HepG2 (cell line): ENCODE data around the gene MUTYH. TPM values are rescaled to one million over a fixed set of nuclear protein-coding genes. Genes with fewer than 3 reads are reported as not detected.
A peak's percentile ranks its signal among the peaks of the same experiment; 100 is the strongest.

Source experiments
- AKAP8 ChIP-seq: sonication (generic); formaldehyde crosslinking; IDR thresholded peaks from 2 replicates; pipeline ENCODE4 v1.5.1; 2020; ENCODE audit warnings: mild to moderate bottlenecking, missing genetic modification reagents
- FOXC1 ChIP-seq: sonication (generic); formaldehyde crosslinking; IDR thresholded peaks from 2 replicates; pipeline ENCODE4 v1.8.0; 2022; ENCODE audit warnings: mild to moderate bottlenecking, missing genetic modification reagents, borderline replicate concordance
- HNF4A ChIP-seq: sonication (generic); formaldehyde crosslinking; IDR thresholded peaks from 2 replicates; pipeline ENCODE4 v1.4.0; 2020; ENCODE audit warnings: missing genetic modification reagents
- JUND ChIP-seq: sonication (generic); formaldehyde crosslinking; IDR thresholded peaks from 2 replicates; pipeline ENCODE4 v1.8.0; 2022; ENCODE audit warnings: mild to moderate bottlenecking, missing genetic modification reagents
- RBM22 ChIP-seq: fragments of 200-400 bp; formaldehyde crosslinking; optimal IDR thresholded peaks from 2 replicates; pipeline ENCODE3; 2017; ENCODE audit warnings: mild to moderate bottlenecking, low read length, moderate library complexity
- SALL2 ChIP-seq: sonication (generic); formaldehyde crosslinking; IDR thresholded peaks from 2 replicates; pipeline ENCODE4 v1.8.1; 2023; ENCODE audit warnings: mild to moderate bottlenecking, missing genetic modification reagents, inconsistent platforms
- SKI ChIP-seq: fragments of 450-650 bp; IDR thresholded peaks from one replicate; pipeline ENCODE4 v1.6.1; 2018; ENCODE audit warnings: mild to moderate bottlenecking; ENCODE audit not compliant: partially characterized antibody
- SMC3 ChIP-seq: IDR thresholded peaks from 2 replicates; pipeline ENCODE4 v1.6.1; 2011; ENCODE audit warnings: low read length, improper control_type of control experiment
- TBP ChIP-seq: sonication (generic); formaldehyde crosslinking; IDR thresholded peaks from 2 replicates; pipeline ENCODE4 v1.5.0; 2020; ENCODE audit warnings: missing genetic modification reagents
- TBX2 ChIP-seq: sonication (generic); formaldehyde crosslinking; IDR thresholded peaks from 2 replicates; pipeline ENCODE4 v1.5.0; 2020; ENCODE audit warnings: missing genetic modification reagents, mild to moderate bottlenecking, borderline replicate concordance
- ZBTB14 ChIP-seq: sonication (generic); formaldehyde crosslinking; IDR thresholded peaks from 2 replicates; pipeline ENCODE4 v1.4.0; 2020; ENCODE audit warnings: missing genetic modification reagents
- ZFP90 ChIP-seq: sonication (generic); formaldehyde crosslinking; IDR thresholded peaks from 2 replicates; pipeline ENCODE4 v1.8.0; 2022; ENCODE audit warnings: missing genetic modification reagents, mild to moderate bottlenecking, inconsistent platforms, borderline replicate concordance
- ZNF230 ChIP-seq: sonication (generic); formaldehyde crosslinking; IDR thresholded peaks from 2 replicates; pipeline ENCODE4 v1.4.0; 2020; ENCODE audit warnings: mild to moderate bottlenecking, missing genetic modification reagents
- ZNF761 ChIP-seq: sonication (generic); formaldehyde crosslinking; conservative IDR thresholded peaks from 2 replicates; pipeline ENCODE4 v1.4.0; 2020; ENCODE audit warnings: mild to moderate bottlenecking, missing genetic modification reagents
- ZNF772 ChIP-seq: sonication (generic); formaldehyde crosslinking; IDR thresholded peaks from 2 replicates; pipeline ENCODE4 v1.5.0; 2020; ENCODE audit warnings: mild to moderate bottlenecking, missing genetic modification reagents
- ZNF878 ChIP-seq: sonication (generic); formaldehyde crosslinking; IDR thresholded peaks from 2 replicates; pipeline ENCODE4 v1.8.1; 2023; ENCODE audit warnings: mild to moderate bottlenecking, missing genetic modification reagents, moderate library complexity
- polyA plus RNA-seq, 8 experiments: library from polyadenylated mRNA; depleted of rRNA in 3 of 8; stranded (reverse) in 7 of 8; unstranded in 1 of 8; fragments of >200 nt; fragmentation: Illumina TruSeq in 4 of 8; extraction: Trizol in 4 of 8; gene quantifications; 2 replicates each; pipeline versions ENCODE4 v1.2.1 to v1.2.3, GENCODE V29; 2011 to 2016; ENCODE audit warnings: low read depth in 4 of 8, missing spikeins in 1 of 8, mixed read lengths in 1 of 8; ENCODE audit not compliant: insufficient read depth in 1 of 8
- total RNA-seq, 5 experiments: library from RNA; depleted of rRNA; stranded (reverse); fragments of >200 nt; fragmentation: Illumina TruSeq; extraction: Trizol; gene quantifications; 2 replicates each; pipeline ENCODE4 v1.2.3, GENCODE V29; 2016; ENCODE audit warnings: low read depth in 1 of 5
- TF ChIP-seq, protein P1 (sequence below), 2 experiments: sonication (generic) in 1 of 2; formaldehyde crosslinking in 1 of 2; IDR thresholded peaks; 2 replicates each; pipeline versions ENCODE4 v1.4.0 to v1.6.1; 2016 to 2020; ENCODE audit warnings: borderline replicate concordance in 1 of 2, low read depth in 1 of 2, mild to moderate bottlenecking in 1 of 2, missing genetic modification reagents in 1 of 2
- TF ChIP-seq, protein P2 (sequence below): conservative IDR thresholded peaks from 2 replicates; pipeline ENCODE4 v1.6.1; 2018; ENCODE audit warnings: missing genetic modification reagents
- TF ChIP-seq, protein P3 (sequence below): sonication (generic); formaldehyde crosslinking; IDR thresholded peaks from 2 replicates; pipeline ENCODE4 v1.4.0; 2020; ENCODE audit warnings: mild to moderate bottlenecking, missing genetic modification reagents
- TF ChIP-seq, protein P4 (sequence below): sonication (generic); formaldehyde crosslinking; IDR thresholded peaks from 2 replicates; pipeline ENCODE4 v1.4.0; 2020; ENCODE audit warnings: mild to moderate bottlenecking, missing genetic modification reagents

The MUTYH gene
- total and polyA plus RNA-seq, 2 of the 13 experiments (the other 11 are each of a cell fraction or from before 2014, with no cell fraction given) = 16.3 to 17.1 TPM

GRCh38 chr1:45303520-45304310, 36.5 kb downstream of the MUTYH start (continued):
- TF ChIP-seq, protein P1, sequence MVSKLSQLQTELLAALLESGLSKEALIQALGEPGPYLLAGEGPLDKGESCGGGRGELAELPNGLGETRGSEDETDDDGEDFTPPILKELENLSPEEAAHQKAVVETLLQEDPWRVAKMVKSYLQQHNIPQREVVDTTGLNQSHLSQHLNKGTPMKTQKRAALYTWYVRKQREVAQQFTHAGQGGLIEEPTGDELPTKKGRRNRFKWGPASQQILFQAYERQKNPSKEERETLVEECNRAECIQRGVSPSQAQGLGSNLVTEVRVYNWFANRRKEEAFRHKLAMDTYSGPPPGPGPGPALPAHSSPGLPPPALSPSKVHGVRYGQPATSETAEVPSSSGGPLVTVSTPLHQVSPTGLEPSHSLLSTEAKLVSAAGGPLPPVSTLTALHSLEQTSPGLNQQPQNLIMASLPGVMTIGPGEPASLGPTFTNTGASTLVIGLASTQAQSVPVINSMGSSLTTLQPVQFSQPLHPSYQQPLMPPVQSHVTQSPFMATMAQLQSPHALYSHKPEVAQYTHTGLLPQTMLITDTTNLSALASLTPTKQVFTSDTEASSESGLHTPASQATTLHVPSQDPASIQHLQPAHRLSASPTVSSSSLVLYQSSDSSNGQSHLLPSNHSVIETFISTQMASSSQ (IDR thresholded peaks at IDR 0.05; ENCODE audit: low read depth) = no peak
- TF ChIP-seq, protein P1 (CRISPR knock-in tag; IDR thresholded peaks at IDR 0.05; ENCODE audit: borderline replicate concordance) = peak; percentile 13; the same call in 1 of the 2 replicates
- TF ChIP-seq HNF4A (peak; percentile 52), ZNF772 (CRISPR knock-in tag) (peak; percentile 80; the same call in 1 of the 2 replicates), ZBTB14 (0 out of 2 replicates have a peak, but pooled peaks have one; percentile 17), SKI (peak; percentile 62), SALL2 (no peak; the same call in 1 of the 2 replicates), AKAP8 (CRISPR knock-in tag) (no peak), JUND (CRISPR knock-in tag) (peak; percentile 70; the same call in 1 of the 2 replicates), ZFP90 (CRISPR knock-in tag) (peak; percentile 67), ZNF761 (CRISPR knock-in tag) (peak; percentile 84), SMC3 (peak; percentile 55; the same call in 1 of the 2 replicates), ZNF230 (CRISPR knock-in tag) (peak; percentile 70; the same call in 1 of the 2 replicates), TBX2 (CRISPR knock-in tag) (peak; percentile 61; the same call in 1 of the 2 replicates), ZNF878 (CRISPR knock-in tag) (no peak), TBP (no peak), FOXC1 (CRISPR knock-in tag) (peak; percentile 62; the same call in 1 of the 2 replicates), RBM22 (no peak)
- TF ChIP-seq, protein P2, sequence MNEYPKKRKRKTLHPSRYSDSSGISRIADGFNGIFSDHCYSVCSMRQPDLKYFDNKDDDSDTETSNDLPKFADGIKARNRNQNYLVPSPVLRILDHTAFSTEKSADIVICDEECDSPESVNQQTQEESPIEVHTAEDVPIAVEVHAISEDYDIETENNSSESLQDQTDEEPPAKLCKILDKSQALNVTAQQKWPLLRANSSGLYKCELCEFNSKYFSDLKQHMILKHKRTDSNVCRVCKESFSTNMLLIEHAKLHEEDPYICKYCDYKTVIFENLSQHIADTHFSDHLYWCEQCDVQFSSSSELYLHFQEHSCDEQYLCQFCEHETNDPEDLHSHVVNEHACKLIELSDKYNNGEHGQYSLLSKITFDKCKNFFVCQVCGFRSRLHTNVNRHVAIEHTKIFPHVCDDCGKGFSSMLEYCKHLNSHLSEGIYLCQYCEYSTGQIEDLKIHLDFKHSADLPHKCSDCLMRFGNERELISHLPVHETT (CRISPR knock-in tag) = no peak
- TF ChIP-seq, protein P3, sequence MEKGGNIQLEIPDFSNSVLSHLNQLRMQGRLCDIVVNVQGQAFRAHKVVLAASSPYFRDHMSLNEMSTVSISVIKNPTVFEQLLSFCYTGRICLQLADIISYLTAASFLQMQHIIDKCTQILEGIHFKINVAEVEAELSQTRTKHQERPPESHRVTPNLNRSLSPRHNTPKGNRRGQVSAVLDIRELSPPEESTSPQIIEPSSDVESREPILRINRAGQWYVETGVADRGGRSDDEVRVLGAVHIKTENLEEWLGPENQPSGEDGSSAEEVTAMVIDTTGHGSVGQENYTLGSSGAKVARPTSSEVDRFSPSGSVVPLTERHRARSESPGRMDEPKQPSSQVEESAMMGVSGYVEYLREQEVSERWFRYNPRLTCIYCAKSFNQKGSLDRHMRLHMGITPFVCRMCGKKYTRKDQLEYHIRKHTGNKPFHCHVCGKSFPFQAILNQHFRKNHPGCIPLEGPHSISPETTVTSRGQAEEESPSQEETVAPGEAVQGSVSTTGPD (CRISPR knock-in tag) = no peak
- TF ChIP-seq, protein P4, sequence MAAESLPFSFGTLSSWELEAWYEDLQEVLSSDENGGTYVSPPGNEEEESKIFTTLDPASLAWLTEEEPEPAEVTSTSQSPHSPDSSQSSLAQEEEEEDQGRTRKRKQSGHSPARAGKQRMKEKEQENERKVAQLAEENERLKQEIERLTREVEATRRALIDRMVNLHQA = no peak
